Astrocyte (in vitro differentiated cells and primary cell): ENCODE data around the gene PCNP. TPM values are rescaled to one million over a fixed set of nuclear protein-coding genes. Genes with fewer than 3 reads are reported as not detected.

ENCODE experiments used
- DNase-seq: peaks from one replicate; pipeline ENCODE4 v3.0.0-alpha.2; 2010; ENCODE audit warnings: low read depth
- FAIRE-seq: peaks from 2 replicates; lab custom pipeline; 2011; peaks lifted over from hg19 to GRCh38; lab: Jason Lieb, UNC
- H2AFZ ChIP-seq: 2 replicates; pipeline ENCODE4 v1.6.0; 2012; ENCODE audit warnings: low read depth, low read length, inconsistent platforms
- H3K27ac ChIP-seq: 2 replicates; pipeline ENCODE4 v1.5.1; 2011; ENCODE audit warnings: low read depth, low read length, inconsistent platforms
- H3K27me3 ChIP-seq: 2 replicates; pipeline ENCODE4 v1.6.0; 2011; ENCODE audit warnings: low read length, inconsistent platforms; ENCODE audit not compliant: insufficient read depth
- H3K36me3 ChIP-seq: 2 replicates; pipeline ENCODE4 v1.5.1; 2011; ENCODE audit warnings: low read length, inconsistent platforms; ENCODE audit not compliant: insufficient read depth
- H3K4me1 ChIP-seq: 2 replicates; pipeline ENCODE4 v1.5.1; 2011; ENCODE audit warnings: low read length, inconsistent platforms; ENCODE audit not compliant: insufficient read depth
- H3K4me2 ChIP-seq: 2 replicates; pipeline ENCODE4 v1.6.0; 2012; ENCODE audit warnings: low read length, inconsistent platforms
- H3K4me3 ChIP-seq: 2 replicates; pipeline ENCODE4 v1.5.1; 2011; ENCODE audit warnings: low read depth, mild to moderate bottlenecking, low read length, inconsistent platforms; ENCODE audit not compliant: insufficient read depth
- H3K79me2 ChIP-seq: 2 replicates; pipeline ENCODE4 v1.6.0; 2012; ENCODE audit warnings: mild to moderate bottlenecking, low read length, inconsistent platforms; ENCODE audit not compliant: insufficient read depth
- H3K9ac ChIP-seq: 2 replicates; pipeline ENCODE4 v1.6.0; 2012; ENCODE audit warnings: mild to moderate bottlenecking, low read length, inconsistent platforms
- H3K9me3 ChIP-seq: 2 replicates; pipeline ENCODE4 v1.5.1; 2012; ENCODE audit warnings: low read depth, mild to moderate bottlenecking, low read length, inconsistent platforms; ENCODE audit not compliant: insufficient read depth
- H4K20me1 ChIP-seq: 2 replicates; pipeline ENCODE4 v1.6.0; 2012; ENCODE audit warnings: low read length, inconsistent platforms; ENCODE audit not compliant: insufficient read depth
- H3K27ac Mint-ChIP-seq: one replicate; pipeline ENCODE4 v1.8.0; 2021; ENCODE audit warnings: mild to moderate bottlenecking, mixed read lengths; ENCODE audit not compliant: unreplicated experiment
- H3K27me3 Mint-ChIP-seq: one replicate; pipeline ENCODE4 v1.8.0; 2021; ENCODE audit warnings: low read depth, mixed read lengths; ENCODE audit not compliant: unreplicated experiment
- H3K36me3 Mint-ChIP-seq: one replicate; pipeline ENCODE4 v1.8.0; 2021; ENCODE audit warnings: low read depth, mixed read lengths; ENCODE audit not compliant: unreplicated experiment
- H3K4me1 Mint-ChIP-seq: one replicate; pipeline ENCODE4 v1.8.0; 2021; ENCODE audit warnings: low read depth, mixed read lengths; ENCODE audit not compliant: unreplicated experiment
- H3K4me3 Mint-ChIP-seq: one replicate; pipeline ENCODE4 v1.8.0; 2021; ENCODE audit warnings: mild to moderate bottlenecking, moderate library complexity, mixed read lengths; ENCODE audit not compliant: unreplicated experiment
- H3K9me3 Mint-ChIP-seq: one replicate; pipeline ENCODE4 v1.8.0; 2021; ENCODE audit warnings: mild to moderate bottlenecking, mixed read lengths; ENCODE audit not compliant: unreplicated experiment
- CTCF ChIP-seq: IDR thresholded peaks from 2 replicates; pipeline ENCODE4 v1.5.1; 2011; ENCODE audit warnings: low read depth, mild to moderate bottlenecking, inconsistent platforms, low read length, moderate library complexity; ENCODE audit not compliant: insufficient read depth
- EZH2 ChIP-seq: IDR thresholded peaks from 2 replicates; pipeline ENCODE4 v1.6.1; 2012; ENCODE audit warnings: mild to moderate bottlenecking, low read length, inconsistent platforms; ENCODE audit not compliant: insufficient read depth
- total RNA-seq: library from RNA; stranded (reverse); gene quantifications from 2 replicates; pipeline ENCODE4 v1.2.1, GENCODE V29; 2021

The PCNP gene
- total RNA-seq, 1 donor from 2014 or later = 151 TPM

- no peak overlapping the region for H3K27ac Mint-ChIP-seq
- H3K27ac ChIP-seq = no peak overlapping the region
- peaks cover 10% of the 10 kb centered on the region for H3K36me3 Mint-ChIP-seq
- H2AFZ ChIP-seq = no peak overlapping the region
- peak; percentile 38 for DNase-seq
- no peak for TF ChIP-seq CTCF
- no peak for TF ChIP-seq EZH2
- H3K9me3 Mint-ChIP-seq = no peaks in the 10 kb centered on the region
- H3K27me3 Mint-ChIP-seq = no peaks in the 10 kb centered on the region
- H3K4me2 ChIP-seq = peak overlapping the region; percentile 59
- H3K4me3 ChIP-seq = no peak overlapping the region
- no peak overlapping the region for H3K4me3 Mint-ChIP-seq
- no peak overlapping the region for H3K9ac ChIP-seq
- peaks cover 22% of the 10 kb centered on the region for H3K36me3 ChIP-seq
- H3K27me3 ChIP-seq = no peaks in the 10 kb centered on the region
- H4K20me1 ChIP-seq = peaks cover 46% of the 10 kb centered on the region
- FAIRE-seq = no peak
- peaks cover 11% of the 10 kb centered on the region for H3K4me1 ChIP-seq
- H3K79me2 ChIP-seq = peaks cover 40% of the 10 kb centered on the region
- H3K9me3 ChIP-seq = no peaks in the 10 kb centered on the region
- peaks cover 15% of the 10 kb centered on the region for H3K4me1 Mint-ChIP-seq
Measured at GRCh38 chr3:101567528-101568317, 6.3 kb upstream of the PCNP start.

- no peak overlapping the region for H3K4me3 ChIP-seq
- peaks cover 21% of the 10 kb centered on the region for H4K20me1 ChIP-seq
- H3K36me3 ChIP-seq = peaks cover 7% of the 10 kb centered on the region
- Mint-ChIP-seq H3K27ac (no peak overlapping the region), H3K4me1 (peaks cover 10% of the 10 kb centered on the region), H3K27me3 (no peaks in the 10 kb centered on the region), H3K36me3 (peaks cover under 1% of the 10 kb centered on the region), H3K9me3 (no peaks in the 10 kb centered on the region), H3K4me3 (no peak overlapping the region)
- no peaks in the 10 kb centered on the region for H3K9me3 ChIP-seq
- H2AFZ ChIP-seq = no peak overlapping the region
- H3K4me2 ChIP-seq = no peak overlapping the region
- H3K27me3 ChIP-seq = no peaks in the 10 kb centered on the region
- DNase-seq (no peak), FAIRE-seq (no peak)
- no peak overlapping the region for H3K27ac ChIP-seq
- peaks cover 18% of the 10 kb centered on the region for H3K4me1 ChIP-seq
- no peak for TF ChIP-seq EZH2
- TF ChIP-seq CTCF = no peak
- H3K79me2 ChIP-seq = peaks cover 28% of the 10 kb centered on the region
- H3K9ac ChIP-seq = no peak overlapping the region
Measured at GRCh38 chr3:101571028-101571895, 2.7 kb upstream of the PCNP start.
